ENCODE measurements around the gene ADAMTS12. TPM values are rescaled to one million over a fixed set of nuclear protein-coding genes. Genes with fewer than 3 reads are reported as not detected.

ADAMTS12 gene
- total RNA-seq, 1 experiment from 2014 or later = 0.05 TPM

DNA sequence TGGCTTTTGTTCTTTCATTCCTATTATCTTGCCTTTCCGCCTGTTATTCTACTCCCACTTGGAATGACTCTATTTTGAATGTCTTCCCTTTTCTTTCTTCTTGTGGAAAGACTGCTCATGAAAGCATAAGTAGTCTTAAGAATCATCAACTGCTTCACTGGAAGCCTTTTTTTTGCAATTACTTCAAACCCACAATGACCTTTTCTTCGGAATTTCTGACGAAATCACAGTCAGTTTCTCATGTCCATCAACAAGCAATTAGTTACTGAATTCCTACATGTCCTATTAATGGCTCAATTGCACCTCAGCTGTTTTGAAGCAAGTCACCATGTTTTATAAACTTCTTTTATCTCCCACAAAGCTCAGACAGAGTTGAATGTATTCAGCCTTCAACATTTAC lies 254.8 kb downstream of the ADAMTS12 start:
- intact Hi-C loops (cut with micrococcal nuclease) = no loop called here
- ChIA-PET CTCF (no interaction called here), POLR2A (no interaction called here), RAD21 (ENCODE audit: low non-redundant PET in 1 of 2, low total read pairs in 2 of 2, uncharacterized antibody in 2 of 2, unreplicated experiment in 2 of 2) (no interaction called here)
- no peaks in the 10 kb centered on the region; the same call in 1 of the 2 replicates for H4K20me1 ChIP-seq (ENCODE audit: insufficient read depth)
- H2AFZ ChIP-seq (ENCODE audit: low read depth, low read length, poor library complexity, severe bottlenecking) = no peak overlapping the region
- no peak overlapping the region for H3K9ac ChIP-seq (ENCODE audit: low read length)
- ATAC-seq (no peak), DNase-seq (ENCODE audit: low read depth, low spot score) (no peak)
- BruUV-seq (replicated peaks) = no TSS peak
- no peaks in the 10 kb centered on the region for H3K36me3 ChIP-seq (ENCODE audit: control insufficient read depth in 1 of 2, insufficient read depth in 2 of 2, low read length in 2 of 2)
- H3K9me2 ChIP-seq (ENCODE audit: insufficient read depth) = no peaks in the 10 kb centered on the region
- no peak overlapping the region for H3K27ac ChIP-seq (ENCODE audit: low read depth, low read length)
- H3K79me2 ChIP-seq (ENCODE audit: insufficient read depth, low read length) = no peaks in the 10 kb centered on the region
- H3K4me2 ChIP-seq (ENCODE audit: low read length) = no peak overlapping the region
- H3K4me1 ChIP-seq (ENCODE audit: control insufficient read depth in 1 of 2, insufficient read depth in 2 of 2, low read length in 2 of 2) = no peaks in the 10 kb centered on the region
- H3K4me3 ChIP-seq (replicated peaks in 1 of 2; ENCODE audit: low read depth in 1 of 2, low read length in 2 of 2) = no peak overlapping the region
- H3K9me3 ChIP-seq (ENCODE audit: control insufficient read depth in 1 of 2, insufficient read depth in 1 of 2, low read depth in 1 of 2, low read length in 2 of 2) = no peaks in the 10 kb centered on the region
- H3K27me3 ChIP-seq (ENCODE audit: insufficient read depth, low read length) = peaks cover 77% of the 10 kb centered on the region
- TF ChIP-seq, protein P1, sequence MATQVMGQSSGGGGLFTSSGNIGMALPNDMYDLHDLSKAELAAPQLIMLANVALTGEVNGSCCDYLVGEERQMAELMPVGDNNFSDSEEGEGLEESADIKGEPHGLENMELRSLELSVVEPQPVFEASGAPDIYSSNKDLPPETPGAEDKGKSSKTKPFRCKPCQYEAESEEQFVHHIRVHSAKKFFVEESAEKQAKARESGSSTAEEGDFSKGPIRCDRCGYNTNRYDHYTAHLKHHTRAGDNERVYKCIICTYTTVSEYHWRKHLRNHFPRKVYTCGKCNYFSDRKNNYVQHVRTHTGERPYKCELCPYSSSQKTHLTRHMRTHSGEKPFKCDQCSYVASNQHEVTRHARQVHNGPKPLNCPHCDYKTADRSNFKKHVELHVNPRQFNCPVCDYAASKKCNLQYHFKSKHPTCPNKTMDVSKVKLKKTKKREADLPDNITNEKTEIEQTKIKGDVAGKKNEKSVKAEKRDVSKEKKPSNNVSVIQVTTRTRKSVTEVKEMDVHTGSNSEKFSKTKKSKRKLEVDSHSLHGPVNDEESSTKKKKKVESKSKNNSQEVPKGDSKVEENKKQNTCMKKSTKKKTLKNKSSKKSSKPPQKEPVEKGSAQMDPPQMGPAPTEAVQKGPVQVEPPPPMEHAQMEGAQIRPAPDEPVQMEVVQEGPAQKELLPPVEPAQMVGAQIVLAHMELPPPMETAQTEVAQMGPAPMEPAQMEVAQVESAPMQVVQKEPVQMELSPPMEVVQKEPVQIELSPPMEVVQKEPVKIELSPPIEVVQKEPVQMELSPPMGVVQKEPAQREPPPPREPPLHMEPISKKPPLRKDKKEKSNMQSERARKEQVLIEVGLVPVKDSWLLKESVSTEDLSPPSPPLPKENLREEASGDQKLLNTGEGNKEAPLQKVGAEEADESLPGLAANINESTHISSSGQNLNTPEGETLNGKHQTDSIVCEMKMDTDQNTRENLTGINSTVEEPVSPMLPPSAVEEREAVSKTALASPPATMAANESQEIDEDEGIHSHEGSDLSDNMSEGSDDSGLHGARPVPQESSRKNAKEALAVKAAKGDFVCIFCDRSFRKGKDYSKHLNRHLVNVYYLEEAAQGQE (IDR thresholded peaks at IDR 0.05; ENCODE audit: low read depth) = no peak
- TF ChIP-seq EZH2 (IDR thresholded peaks at IDR 0.05) (no peak), ZNF274 (IDR thresholded peaks at IDR 0.05; ENCODE audit: low read depth, low read length) (no peak), TCF7L2 (IDR thresholded peaks at IDR 0.05; ENCODE audit: borderline replicate concordance, extremely low read depth, insufficient read depth, insufficient read length) (no peak)
- TF ChIP-seq, protein P2, sequence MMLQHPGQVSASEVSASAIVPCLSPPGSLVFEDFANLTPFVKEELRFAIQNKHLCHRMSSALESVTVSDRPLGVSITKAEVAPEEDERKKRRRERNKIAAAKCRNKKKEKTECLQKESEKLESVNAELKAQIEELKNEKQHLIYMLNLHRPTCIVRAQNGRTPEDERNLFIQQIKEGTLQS (IDR thresholded peaks at IDR 0.05) = no peak

DNA sequence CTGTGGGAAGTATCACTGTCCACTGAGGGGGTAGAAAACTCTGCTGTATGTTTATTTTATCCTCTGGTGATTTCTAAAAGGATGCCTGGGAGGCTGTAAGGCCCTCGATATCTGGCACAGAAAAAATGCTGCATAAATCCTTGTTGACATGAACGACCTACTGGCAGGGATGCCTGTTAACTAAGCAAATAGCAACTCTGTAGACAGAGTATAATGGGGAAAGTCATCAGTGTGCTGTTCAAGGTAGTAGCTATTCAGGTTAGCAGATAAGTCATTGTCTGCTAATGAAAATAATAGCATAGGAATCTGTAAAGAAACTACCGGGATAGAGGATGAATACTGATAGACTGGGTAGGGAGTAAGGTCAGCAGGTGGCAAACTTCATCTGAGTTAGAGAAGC lies 256.2 kb downstream of the ADAMTS12 start:
- no peaks in the 10 kb centered on the region for H3K79me2 ChIP-seq (ENCODE audit: insufficient read depth, low read length)
- H3K9me3 ChIP-seq (ENCODE audit: control insufficient read depth in 1 of 2, insufficient read depth in 1 of 2, low read depth in 1 of 2, low read length in 2 of 2) = no peaks in the 10 kb centered on the region
- no peak for ATAC-seq
- peaks cover 79% of the 10 kb centered on the region for H3K27me3 ChIP-seq (ENCODE audit: insufficient read depth, low read length)
- no peak overlapping the region for H3K27ac ChIP-seq (ENCODE audit: low read depth, low read length)
- ChIA-PET RAD21 (ENCODE audit: low non-redundant PET in 1 of 2, low total read pairs in 2 of 2, uncharacterized antibody in 2 of 2, unreplicated experiment in 2 of 2) (no interaction called here), CTCF (no interaction called here), POLR2A (no interaction called here)
- no peaks in the 10 kb centered on the region for H3K4me1 ChIP-seq (ENCODE audit: control insufficient read depth in 1 of 2, insufficient read depth in 2 of 2, low read length in 2 of 2)
- H2AFZ ChIP-seq (ENCODE audit: low read depth, low read length, poor library complexity, severe bottlenecking) = no peak overlapping the region
- no peaks in the 10 kb centered on the region for H3K9me2 ChIP-seq (ENCODE audit: insufficient read depth)
- H3K36me3 ChIP-seq (ENCODE audit: control insufficient read depth in 1 of 2, insufficient read depth in 2 of 2, low read length in 2 of 2) = no peaks in the 10 kb centered on the region
- no peaks in the 10 kb centered on the region; the same call in 1 of the 2 replicates for H4K20me1 ChIP-seq (ENCODE audit: insufficient read depth)
- DNase-seq (ENCODE audit: low read depth, low spot score) = no peak
- H3K4me3 ChIP-seq (replicated peaks in 1 of 2; ENCODE audit: low read depth in 1 of 2, low read length in 2 of 2) = no peak overlapping the region
- no TSS peak for BruUV-seq (replicated peaks)
- intact Hi-C loops (cut with micrococcal nuclease) = no loop called here
- H3K9ac ChIP-seq (ENCODE audit: low read length) = no peak overlapping the region
- H3K4me2 ChIP-seq (ENCODE audit: low read length) = no peak overlapping the region
- TF ChIP-seq FOSL1 (IDR thresholded peaks at IDR 0.05; ENCODE audit: low read depth) (no peak), TCF7L2 (IDR thresholded peaks at IDR 0.05; ENCODE audit: borderline replicate concordance, extremely low read depth, insufficient read depth, insufficient read length) (no peak), POLR2A (IDR thresholded peaks at IDR 0.05; ENCODE audit: borderline replicate concordance, extremely low read depth, insufficient read depth, insufficient read length) (no peak), SIN3A (IDR thresholded peaks at IDR 0.05; ENCODE audit: low read depth) (no peak), CBX3 (IDR thresholded peaks at IDR 0.05; ENCODE audit: low read depth) (no peak), ELF1 (IDR thresholded peaks at IDR 0.05; ENCODE audit: borderline replicate concordance, low read depth) (no peak)
- TF ChIP-seq, protein P3, sequence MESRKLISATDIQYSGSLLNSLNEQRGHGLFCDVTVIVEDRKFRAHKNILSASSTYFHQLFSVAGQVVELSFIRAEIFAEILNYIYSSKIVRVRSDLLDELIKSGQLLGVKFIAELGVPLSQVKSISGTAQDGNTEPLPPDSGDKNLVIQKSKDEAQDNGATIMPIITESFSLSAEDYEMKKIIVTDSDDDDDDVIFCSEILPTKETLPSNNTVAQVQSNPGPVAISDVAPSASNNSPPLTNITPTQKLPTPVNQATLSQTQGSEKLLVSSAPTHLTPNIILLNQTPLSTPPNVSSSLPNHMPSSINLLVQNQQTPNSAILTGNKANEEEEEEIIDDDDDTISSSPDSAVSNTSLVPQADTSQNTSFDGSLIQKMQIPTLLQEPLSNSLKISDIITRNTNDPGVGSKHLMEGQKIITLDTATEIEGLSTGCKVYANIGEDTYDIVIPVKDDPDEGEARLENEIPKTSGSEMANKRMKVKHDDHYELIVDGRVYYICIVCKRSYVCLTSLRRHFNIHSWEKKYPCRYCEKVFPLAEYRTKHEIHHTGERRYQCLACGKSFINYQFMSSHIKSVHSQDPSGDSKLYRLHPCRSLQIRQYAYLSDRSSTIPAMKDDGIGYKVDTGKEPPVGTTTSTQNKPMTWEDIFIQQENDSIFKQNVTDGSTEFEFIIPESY (IDR thresholded peaks at IDR 0.05; ENCODE audit: extremely low read depth, insufficient replicate concordance, low read length) = no peak
- TF ChIP-seq, protein P4, sequence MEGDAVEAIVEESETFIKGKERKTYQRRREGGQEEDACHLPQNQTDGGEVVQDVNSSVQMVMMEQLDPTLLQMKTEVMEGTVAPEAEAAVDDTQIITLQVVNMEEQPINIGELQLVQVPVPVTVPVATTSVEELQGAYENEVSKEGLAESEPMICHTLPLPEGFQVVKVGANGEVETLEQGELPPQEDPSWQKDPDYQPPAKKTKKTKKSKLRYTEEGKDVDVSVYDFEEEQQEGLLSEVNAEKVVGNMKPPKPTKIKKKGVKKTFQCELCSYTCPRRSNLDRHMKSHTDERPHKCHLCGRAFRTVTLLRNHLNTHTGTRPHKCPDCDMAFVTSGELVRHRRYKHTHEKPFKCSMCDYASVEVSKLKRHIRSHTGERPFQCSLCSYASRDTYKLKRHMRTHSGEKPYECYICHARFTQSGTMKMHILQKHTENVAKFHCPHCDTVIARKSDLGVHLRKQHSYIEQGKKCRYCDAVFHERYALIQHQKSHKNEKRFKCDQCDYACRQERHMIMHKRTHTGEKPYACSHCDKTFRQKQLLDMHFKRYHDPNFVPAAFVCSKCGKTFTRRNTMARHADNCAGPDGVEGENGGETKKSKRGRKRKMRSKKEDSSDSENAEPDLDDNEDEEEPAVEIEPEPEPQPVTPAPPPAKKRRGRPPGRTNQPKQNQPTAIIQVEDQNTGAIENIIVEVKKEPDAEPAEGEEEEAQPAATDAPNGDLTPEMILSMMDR (IDR thresholded peaks at IDR 0.05 in 2 of 3, conservative IDR thresholded peaks at IDR 0.05 in 1 of 3; ENCODE audit: borderline replicate concordance in 1 of 3, insufficient read depth in 1 of 3, low read depth in 2 of 3, low read length in 2 of 3) = no peak

Data from HCT116 (cell line).